Stimulated activated CD4-positive, alpha-beta T cell treated with anti-CD3 and anti-CD28 coated beads, Interleukin-1b, Interleukin-23, amount 100 ng/mL, for 1 hour (primary cell): ENCODE measurements around the gene CCK.
"Not testable (repeated sequence)": the region's sequence is repeated elsewhere in the genome, so short reads cannot be mapped to it uniquely, and the experiment has no call there.

Source experiments
- DNase-seq, 2 donors: peaks; one replicate each; pipeline ENCODE4 v3.0.0-alpha.2; 2020; ENCODE audit warnings: low read depth in 2 of 2

The CCK gene, protein sequence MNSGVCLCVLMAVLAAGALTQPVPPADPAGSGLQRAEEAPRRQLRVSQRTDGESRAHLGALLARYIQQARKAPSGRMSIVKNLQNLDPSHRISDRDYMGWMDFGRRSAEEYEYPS

DNA sequence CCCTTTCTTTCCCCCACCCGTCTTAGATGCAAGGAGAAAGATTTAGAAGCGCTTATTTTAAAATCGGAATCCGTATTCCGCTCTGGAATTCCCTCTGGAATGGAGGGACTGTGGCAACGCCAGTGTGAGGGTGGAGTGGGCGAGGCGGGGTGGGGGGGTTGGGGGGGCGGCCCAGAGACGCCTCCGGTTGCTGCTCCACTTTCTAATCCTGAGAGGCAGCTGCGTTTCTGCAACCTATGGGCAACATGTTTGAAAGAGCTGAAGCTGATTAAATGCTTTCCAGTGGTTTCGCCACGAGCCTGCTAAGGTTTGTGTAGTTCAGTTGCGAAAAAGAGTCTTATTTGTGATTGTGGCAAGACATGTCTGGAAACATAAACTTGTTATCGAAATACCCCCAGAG, at the start of gene CCK:
CCK (minus strand) TSS at position 101 of the 400 bp plus-strand sequence. CDS start 2,555 bp downstream, outside the sequence.
- DNase-seq, result no peak

DNA sequence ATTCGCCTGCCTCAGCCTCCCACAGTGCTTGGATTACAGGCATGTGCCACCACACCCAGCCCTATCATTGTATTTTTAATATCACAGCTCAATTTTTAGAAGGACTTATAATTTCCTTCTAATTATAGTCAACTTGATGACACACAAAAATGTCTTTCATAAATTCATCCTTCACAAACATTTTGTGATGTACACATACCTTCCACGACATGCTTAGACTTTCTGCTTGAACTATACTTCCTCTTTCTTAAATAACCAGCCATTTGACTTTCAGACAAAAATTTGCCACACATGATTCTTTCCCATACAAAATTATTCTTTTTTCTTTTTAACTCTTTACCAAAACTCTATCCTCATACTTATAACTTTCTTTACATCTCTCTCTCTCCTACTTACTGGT, 48.4 kb upstream of the CCK start:
- DNase-seq, result no peak

DNA sequence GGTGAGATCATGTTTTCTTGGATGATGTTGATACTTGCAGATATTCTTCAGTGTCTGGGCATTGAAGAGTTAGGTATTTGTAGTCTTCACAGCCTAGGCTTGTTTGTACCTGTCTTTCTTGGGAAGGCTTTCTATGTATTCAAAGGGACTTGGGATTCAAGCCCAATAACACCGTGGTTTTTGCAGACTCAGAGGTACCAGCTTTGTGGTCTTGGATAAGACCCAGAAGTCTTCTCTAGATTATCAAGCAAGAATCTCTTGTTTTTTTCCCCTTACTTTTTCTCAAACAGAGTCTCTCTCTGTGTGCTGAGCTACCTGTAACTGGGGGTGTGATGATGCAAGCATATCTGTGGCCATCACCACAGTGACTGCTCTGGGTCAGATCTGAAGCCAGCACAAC, 42.7 kb upstream of the CCK start:
- no peak for DNase-seq

DNA sequence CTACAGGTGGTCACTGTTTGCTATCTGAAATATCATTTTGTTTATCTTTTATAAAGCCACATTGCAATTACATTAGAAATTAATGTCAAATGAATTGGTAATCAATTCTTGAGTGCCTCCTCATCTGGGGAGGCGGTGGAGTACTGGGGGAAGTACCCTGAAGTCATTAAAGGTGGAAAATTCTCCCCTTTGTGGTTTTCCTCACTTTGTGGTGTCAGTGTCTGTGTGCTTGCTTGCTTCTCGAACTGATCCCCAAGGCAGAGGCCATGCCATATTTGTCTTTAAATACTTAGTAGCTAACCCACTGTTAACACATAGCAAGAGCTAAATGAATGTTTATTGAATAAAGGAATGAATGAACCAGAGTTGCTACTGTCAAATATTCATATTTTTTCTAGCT, 40.5 kb upstream of the CCK start:
- DNase-seq, result no peak

DNA sequence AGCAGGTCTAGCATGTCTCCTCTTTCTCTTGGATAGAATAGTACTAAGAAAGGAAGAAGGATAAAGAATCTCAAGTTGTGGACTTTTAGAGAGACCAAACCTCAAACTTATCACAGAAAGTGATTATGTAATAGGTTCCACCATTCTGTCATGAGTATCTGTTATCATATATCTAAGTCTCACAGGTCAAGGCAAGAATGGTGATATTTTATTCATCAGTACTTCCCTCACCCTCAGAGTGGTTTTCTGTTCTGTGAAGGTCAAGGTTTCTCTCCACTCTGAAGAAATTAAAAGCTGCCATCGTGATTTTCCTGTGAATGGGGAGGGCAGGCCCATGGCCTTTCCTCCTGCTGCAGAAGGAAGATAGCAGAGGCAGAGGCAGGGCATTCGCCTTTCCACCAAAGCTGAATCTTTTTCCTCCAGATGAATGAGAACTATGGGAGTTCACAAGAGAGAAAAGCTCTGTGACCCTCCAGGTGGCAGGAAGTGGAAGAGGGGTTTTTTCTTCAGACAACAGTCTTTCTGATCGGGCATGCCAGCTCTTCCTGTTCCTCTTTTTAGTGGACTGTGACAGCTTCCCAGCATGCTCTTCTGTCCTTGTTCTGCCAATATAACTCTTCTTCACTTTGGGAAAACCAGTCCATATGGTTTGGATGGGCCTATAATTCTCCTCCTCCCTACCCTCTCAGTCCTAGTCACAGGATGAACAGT, 37.1 kb upstream of the CCK start:
- no peak for DNase-seq

DNA sequence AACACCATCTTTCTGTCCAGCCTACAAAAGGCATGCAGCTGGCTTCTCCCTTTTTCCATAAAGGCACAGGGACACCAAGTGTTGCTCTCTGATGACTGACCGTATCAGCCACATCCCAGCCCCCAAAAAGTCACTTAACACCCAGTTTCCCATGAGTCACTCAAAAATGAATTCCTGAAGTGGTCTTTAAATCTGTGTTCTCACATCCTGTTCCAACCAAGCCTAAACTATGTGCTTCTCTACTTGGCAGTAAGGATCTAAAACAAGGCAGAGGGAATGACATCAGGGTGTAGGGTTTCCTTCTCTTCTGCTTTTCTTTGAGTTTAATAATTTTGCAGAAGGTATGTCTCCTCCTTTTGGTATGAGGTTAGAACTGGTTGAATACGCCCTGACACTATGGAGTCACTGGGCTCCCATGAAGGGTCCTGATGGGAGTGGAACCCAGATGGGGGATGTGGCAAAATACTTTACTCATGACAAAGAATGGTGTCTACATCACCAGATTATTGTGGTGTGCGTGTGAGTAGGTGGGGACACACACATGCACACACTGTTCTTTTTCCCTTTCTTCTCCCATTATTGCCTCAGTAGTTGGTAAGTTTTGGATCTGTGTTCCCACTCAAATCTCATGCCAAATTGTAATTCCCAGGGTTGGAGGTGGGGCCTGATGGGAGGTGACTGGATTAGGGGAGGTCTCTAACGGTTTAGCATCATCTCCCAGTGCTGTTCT, 35.6 kb upstream of the CCK start:
- no peak for DNase-seq

DNA sequence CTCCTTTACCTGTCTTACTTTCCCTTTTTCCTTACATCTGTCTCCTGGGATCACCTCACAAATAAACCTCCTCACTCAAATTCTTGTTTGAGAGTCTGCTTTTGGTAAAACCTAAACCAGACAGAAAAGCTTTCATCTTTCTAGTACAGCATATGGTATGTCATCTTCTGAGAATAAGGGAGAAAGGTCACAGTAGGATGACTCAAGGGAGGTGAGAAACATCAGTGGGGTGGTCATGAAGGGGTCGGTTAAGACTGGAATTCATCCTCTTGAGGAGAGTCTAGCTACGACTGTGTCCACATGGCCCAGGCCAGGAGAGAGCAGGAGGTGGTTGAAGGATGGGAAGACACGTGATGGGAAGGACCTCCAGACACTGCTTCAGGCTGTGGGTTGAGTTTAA, 34.8 kb upstream of the CCK start:
- DNase-seq, result no peak

DNA sequence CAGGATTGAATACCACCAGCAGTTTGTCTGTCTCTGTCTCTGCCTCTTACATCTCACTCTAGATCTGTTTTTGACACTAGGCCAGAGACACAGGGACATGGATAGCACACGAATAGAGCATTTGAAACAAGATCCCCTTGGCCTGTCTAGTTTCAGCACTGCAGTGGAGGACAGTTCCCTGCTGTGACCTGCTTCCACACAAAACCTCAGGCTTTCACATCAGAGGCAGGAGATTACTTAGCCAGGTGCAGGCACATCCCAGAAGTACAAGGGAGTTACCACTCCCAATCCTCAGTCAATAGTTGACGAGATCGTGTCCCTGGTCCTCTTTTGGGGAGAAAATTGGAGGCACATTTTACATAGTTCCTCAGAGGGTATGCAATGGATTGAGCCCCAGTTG, 34.0 kb upstream of the CCK start:
- DNase-seq, result no peak

DNA sequence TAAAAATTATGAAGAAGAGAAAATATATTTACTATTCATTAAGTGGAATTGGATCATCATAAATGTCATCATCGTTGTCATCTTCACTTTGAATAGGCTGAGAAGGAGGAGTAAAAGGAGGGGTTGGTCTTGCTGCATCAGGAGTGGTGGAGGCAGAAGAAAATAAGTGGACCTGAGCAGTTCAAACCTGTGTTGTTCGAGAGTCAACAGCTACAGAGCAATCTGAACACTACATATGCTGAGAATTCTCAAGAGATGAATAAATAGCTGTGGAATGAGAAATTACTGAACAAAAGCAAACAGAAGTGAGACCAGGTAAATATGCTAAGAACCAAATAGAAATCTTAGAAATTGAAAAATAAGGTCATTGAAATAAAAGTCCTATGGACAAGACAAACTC, 32.3 kb upstream of the CCK start:
- DNase-seq, result no peak

DNA sequence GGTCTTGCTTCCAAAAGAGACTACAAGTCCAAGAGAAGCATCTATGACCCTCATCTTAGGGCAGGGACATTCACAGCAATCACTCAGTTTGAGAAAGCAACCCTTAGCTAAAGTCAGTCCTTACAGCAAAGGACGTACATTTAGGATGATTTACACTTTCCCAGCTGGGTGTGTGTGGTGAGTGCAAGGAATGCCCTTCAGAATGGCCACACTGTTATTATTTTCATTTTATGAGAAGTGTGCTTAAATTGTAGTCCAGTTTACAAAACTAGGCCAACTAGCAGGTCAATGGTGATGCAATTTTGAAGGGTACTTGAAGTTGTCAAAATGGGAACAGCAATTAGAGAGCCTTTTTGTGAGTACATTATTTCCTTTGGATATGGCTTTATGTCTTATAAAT, 26.0 kb upstream of the CCK start:
- DNase-seq, result no peak

DNA sequence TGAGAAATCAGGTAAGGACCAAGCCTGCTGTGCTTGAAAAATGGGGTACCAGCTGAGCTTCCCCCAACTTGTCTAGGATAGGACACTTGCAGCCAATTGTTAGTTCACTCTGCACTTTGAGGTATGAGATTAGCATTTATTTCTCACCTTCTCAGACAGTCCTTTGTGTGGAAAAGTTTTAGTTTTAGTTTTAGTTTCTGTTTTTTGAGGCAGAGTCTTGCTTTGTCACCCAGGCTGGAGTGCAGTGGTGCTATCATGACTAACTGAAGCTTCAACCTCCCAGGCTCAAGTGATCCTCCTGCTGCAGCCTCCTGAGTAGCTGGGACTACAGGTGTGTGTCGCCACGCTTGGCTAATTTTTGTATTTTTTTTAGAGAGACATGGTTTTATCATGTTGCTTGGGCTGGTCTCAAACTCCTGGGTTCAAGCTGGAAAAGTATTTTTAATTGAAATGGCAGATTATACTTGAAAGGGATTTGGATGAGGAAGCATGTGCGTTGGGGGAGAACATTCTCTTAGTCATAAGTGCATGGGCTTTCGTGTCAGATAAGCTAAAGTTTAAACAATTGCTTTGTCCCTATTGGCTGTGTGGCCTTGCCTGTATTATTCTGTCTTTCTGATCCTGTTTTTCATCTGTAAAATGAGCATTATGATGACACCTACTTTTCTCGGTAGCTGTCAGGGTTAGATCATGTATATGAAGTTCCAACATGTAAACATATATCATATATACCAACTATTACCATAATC, 25.2 kb upstream of the CCK start:
- no peak for DNase-seq

DNA sequence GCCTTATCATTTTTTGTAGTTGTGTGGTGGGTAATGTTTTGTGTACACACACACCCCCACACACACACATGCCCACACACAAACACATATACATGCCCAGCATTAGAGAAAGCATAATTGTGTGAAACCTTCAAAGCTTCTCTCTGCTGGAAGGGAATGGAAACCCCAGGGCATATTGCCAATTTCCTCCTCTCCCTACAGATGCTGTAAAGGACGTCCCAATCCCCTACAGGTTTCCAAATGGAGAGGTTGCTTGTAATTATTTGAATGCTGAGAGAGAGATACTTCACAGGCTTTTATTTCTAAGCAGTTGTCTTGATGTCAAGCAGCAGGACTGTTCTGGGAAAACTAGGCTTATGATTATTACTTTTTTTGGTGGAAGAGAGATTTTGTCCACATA, 23.0 kb upstream of the CCK start:
- no peak for DNase-seq

DNA sequence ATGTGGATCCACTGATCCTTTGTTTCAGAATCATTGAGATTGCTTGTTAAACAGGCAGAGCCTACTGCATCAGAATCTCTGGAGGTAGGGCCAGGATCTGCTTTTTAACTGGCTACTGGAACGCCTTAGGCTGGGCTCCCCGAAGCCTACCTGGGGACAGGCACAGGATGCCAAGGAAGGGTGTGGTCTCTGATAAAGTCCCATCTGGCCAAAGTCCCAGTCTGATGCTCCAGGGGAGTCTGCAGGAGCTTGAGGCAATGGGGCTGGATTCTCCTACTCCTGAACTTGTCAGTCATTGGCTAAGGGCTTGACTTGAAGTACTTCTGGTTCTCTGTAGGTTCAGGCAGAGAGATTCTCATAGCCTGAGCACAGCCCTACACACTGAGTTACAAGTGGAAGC, 22.4 kb upstream of the CCK start:
- no peak for DNase-seq

DNA sequence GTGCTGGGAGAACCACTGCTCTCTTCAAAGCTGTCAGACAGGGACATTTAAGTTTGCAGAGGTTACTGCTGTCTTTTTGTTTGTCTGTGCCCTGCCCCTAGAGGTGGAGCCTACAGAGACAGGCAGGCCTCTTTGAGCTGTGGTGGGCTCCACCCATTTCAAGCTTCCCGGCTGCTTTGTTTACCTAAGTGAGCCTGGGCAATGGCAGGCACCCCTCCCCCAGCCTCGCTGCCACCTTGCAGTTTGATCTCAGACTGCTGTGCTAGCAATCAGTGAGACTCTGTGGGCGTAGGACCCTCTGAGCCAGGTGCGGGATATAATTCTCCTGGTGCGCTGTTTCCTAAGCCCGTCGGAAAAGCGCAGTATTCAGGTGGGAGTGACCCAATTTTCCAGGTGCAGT, 21.4 kb upstream of the CCK start:
- DNase-seq, result not testable (repeated sequence)

DNA sequence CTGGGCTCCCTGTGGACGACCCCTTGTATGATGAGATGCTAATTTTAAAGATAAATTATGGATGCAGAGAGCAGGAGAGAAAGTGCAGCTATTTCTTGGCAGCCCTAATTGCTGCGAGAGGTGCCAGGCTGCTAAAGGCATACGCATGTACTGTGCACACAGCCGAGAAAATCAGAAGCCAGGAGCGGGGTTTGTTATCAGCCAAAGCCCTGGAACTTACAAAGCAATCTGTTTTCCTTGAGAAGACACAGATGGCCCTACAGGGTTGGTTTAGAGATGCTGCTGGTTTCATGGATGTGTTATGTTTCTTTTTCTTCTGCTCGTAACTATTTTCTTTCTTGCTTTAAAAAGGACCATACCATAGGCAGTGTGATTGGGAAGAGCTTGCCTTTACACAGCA, 11.7 kb upstream of the CCK start:
- DNase-seq, result no peak

DNA sequence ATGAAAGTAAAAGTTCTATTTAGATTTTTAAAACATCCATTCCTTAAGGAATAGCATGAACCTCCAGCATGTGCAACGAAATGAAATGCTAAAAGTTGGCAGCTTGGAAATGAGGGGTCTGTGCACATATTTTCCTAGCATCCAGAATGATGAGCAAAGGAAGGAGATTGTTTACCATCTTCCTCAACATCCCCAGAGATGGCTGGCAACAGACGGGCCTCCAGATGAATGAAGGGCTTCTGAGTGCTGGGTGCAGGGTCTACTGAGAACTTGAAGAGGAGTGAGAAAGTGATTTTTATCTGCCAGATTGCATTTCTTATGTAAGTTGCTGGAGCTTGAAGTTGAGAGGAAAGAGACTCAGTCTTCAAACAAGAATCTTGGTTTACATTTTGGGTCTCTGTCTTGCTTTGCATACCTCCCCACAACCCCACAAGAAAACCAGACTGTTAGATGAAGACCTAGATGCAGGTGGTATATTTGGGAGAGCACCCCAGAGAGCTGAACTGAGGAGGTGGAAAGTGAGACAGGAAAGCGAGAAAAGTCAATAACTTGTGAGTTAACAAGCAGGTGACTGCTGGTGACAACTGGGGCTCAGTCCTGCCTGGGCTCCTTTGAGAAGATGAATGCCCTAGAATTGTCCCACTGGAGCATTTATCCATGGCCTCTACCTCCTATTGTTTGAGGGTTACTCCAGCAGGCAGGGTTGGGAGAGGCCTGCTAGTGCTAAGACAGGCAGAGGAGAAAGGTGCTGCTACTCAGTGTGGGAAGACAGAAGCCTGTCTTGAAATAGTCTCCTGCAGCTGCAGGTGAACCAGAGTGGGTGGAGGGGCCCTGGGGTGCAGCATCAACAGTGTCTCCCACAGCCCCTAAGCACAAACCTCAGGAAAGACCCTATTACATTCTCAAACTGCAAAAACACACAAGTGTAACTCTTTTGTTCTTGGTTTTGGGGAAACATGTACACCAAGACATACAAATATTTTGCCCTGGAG, 10.5 kb upstream of the CCK start:
- DNase-seq, result no peak

DNA sequence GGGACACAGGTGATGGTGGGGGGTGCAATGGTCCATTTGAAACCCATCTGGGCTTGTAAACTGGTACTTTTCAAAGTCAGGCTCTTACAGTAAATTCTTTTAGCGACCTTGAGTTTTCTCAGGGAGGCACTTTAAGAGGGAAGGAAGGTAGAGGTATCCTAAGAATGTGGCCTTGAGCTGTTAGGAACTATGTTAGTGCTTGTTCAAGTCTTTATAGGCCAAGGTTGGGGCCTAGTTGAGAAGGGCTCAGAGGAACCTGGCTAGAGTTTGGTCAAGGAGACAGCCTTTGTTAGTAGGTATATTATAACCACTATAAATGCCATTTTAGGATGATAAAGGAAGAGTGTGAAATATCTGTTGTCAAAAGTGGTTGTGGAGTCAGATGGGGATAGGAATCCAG, 9.2 kb upstream of the CCK start:
- no peak for DNase-seq

DNA sequence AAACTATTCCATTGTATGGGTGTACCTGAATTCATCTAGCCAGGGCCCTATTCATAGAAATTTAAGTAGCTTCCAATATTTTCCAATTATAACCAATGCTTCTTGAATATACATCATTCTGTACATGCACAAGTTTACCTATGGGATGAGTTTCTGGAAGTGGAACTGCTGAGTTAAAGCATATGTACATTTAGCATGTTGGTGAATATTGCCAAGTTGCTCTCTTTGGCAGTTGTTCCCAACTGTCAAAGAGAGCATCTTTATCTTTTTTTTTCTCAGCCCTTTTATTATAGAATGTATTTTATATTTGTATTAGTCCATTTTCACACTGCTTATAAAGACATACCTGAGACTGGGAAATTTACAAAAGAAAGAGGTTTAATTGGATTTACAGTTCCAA, 8.3 kb upstream of the CCK start:
- DNase-seq, result no peak

DNA sequence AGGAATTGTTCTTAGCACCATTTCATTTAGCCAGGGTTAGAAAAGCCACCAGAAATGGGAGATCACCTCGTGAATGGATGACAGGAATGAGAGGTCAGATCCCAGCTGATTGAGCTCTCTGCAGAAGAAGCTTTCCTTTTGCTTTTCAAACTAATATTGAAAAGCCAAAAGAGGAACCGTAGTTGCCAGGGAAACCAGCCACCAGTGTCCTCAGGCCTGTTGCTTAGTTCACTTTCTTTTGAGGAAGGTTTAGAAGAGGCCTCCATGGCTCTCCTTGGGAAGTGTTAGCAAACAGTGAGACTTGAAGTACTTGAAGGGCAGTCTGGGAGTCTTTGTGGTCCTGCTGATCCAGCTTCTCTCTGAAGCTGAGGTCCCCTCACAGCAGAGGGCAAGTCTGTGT, 7.4 kb upstream of the CCK start:
- no peak for DNase-seq

DNA sequence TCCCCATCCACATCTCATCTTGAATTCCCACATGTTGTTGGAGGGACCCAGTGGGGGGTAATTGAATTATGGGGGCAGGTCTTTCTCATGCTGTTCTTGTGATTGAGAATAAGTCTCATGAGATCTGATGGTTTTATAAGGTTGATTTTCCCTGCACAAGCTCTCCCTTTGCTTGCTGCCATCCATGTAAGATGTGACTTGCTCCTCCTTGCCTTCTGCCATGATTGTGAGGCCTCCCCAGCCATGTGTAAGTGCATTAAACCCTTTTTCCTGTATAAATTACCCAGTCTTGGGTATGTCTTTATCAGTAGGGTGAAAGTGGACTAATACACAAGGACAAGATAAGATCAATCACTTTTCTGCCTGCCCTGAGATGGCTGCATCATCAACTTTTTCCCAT, 5.8 kb upstream of the CCK start:
- DNase-seq, result no peak

DNA sequence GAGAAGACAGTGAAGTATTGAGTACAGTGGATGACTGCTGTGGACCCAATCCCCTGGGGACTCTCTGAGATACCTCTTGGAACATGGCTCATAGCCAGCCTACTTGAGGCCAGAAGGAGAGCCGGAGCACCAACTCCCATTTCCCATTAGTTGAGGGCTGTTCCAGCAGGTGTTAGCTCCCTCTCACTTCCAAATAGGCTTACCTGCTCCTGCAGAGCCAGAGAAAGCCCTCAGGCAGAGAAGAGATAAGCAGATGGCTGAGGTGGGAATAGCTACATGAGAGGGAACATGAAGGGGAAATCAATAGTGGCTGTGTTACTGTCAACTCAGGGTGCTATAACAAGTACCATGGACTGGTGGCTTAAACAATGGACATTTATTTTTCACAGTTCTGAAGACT, 4.6 kb upstream of the CCK start:
- no peak for DNase-seq

DNA sequence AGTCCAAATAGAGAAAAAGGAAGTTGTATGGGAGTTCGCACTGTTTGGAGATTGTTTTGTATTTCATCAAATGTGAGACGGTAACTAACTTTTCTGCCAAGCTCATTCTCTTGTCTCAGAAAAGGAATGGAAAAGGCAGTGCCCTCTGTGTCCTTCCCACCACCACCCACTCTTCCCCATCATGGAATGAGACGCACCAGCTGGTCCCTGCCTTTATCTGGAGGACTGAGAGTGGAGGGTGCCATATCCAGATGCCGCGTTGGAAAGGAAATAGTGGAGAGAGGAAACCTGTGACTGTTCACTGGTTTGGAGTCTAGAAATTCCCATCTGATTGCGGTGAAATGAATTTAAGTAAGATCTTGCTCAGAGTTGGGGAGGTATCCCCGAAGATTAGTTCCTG, 3.7 kb upstream of the CCK start:
- no peak for DNase-seq
